ENCODE measurements around the gene PLEKHA5.

Gene PLEKHA5

GRCh38 chr12:19234171-19234704 is 104.7 kb downstream of the PLEKHA5 start:
- peak in 1 of 2 experiments; percentile 41 for DNase-seq (ENCODE audit: low read depth in 1 of 2, low spot score in 1 of 2)
- TF ChIP-seq JUND (IDR thresholded peaks at IDR 0.05; ENCODE audit: low read depth) = no peak
- in situ Hi-C loops (cut with HindIII; ENCODE audit: low pct_unique_long_range_greater_than_20kb, low sequenced_read_pairs) = no loop called here

- no peak for TF ChIP-seq JUND (IDR thresholded peaks at IDR 0.05; ENCODE audit: low read depth)
- in situ Hi-C loops (cut with HindIII; ENCODE audit: low pct_unique_long_range_greater_than_20kb, low sequenced_read_pairs) = no loop called here
Measured at GRCh38 chr12:19234981-19235871, 105.7 kb downstream of the PLEKHA5 start.

GRCh38 chr12:19236656-19237055 is 107.1 kb downstream of the PLEKHA5 start:
- in situ Hi-C loops (cut with HindIII; ENCODE audit: low pct_unique_long_range_greater_than_20kb, low sequenced_read_pairs) = no loop called here
- no peak for TF ChIP-seq JUND (IDR thresholded peaks at IDR 0.05; ENCODE audit: low read depth)

More at GRCh38 chr12:19234981-19235871, 105.7 kb downstream of the PLEKHA5 start:
- DNase-seq (ENCODE audit: low read depth in 1 of 2, low spot score in 1 of 2) = no peak

GRCh38 chr12:19238540-19238939 is 109.0 kb downstream of the PLEKHA5 start:
- in situ Hi-C loops (cut with HindIII; ENCODE audit: low pct_unique_long_range_greater_than_20kb, low sequenced_read_pairs) = no loop called here
- DNase-seq (ENCODE audit: low read depth in 1 of 2, low spot score in 1 of 2) = no peak
- no peak for TF ChIP-seq JUND (IDR thresholded peaks at IDR 0.05; ENCODE audit: low read depth)

More at GRCh38 chr12:19236656-19237055, 107.1 kb downstream of the PLEKHA5 start:
- DNase-seq (ENCODE audit: low read depth in 1 of 2, low spot score in 1 of 2) = no peak

GRCh38 chr12:19239102-19239501 is 109.6 kb downstream of the PLEKHA5 start:
- in situ Hi-C loops (cut with HindIII; ENCODE audit: low pct_unique_long_range_greater_than_20kb, low sequenced_read_pairs) = no loop called here
- DNase-seq (ENCODE audit: low read depth in 1 of 2, low spot score in 1 of 2) = no peak
- TF ChIP-seq JUND (IDR thresholded peaks at IDR 0.05; ENCODE audit: low read depth) = no peak

GRCh38 chr12:19239616-19240234 is 110.2 kb downstream of the PLEKHA5 start:
- in situ Hi-C loops (cut with HindIII; ENCODE audit: low pct_unique_long_range_greater_than_20kb, low sequenced_read_pairs) = no loop called here
- no peak for DNase-seq (ENCODE audit: low read depth in 1 of 2, low spot score in 1 of 2)
- no peak for TF ChIP-seq JUND (IDR thresholded peaks at IDR 0.05; ENCODE audit: low read depth)

- no peak for TF ChIP-seq JUND (IDR thresholded peaks at IDR 0.05; ENCODE audit: low read depth)
- in situ Hi-C loops (cut with HindIII; ENCODE audit: low pct_unique_long_range_greater_than_20kb, low sequenced_read_pairs) = no loop called here
- no peak for DNase-seq (ENCODE audit: low read depth in 1 of 2, low spot score in 1 of 2)
Measured at GRCh38 chr12:19242581-19242980, 113.0 kb downstream of the PLEKHA5 start.

- TF ChIP-seq JUND (IDR thresholded peaks at IDR 0.05; ENCODE audit: low read depth) = no peak
- in situ Hi-C loops (cut with HindIII; ENCODE audit: low pct_unique_long_range_greater_than_20kb, low sequenced_read_pairs) = no loop called here
- DNase-seq (ENCODE audit: low read depth in 1 of 2, low spot score in 1 of 2) = no peak
Measured at GRCh38 chr12:19243551-19243950, 114.0 kb downstream of the PLEKHA5 start.

- no peak for TF ChIP-seq JUND (IDR thresholded peaks at IDR 0.05; ENCODE audit: low read depth)
- in situ Hi-C loops (cut with HindIII; ENCODE audit: low pct_unique_long_range_greater_than_20kb, low sequenced_read_pairs) = no loop called here
- no peak for DNase-seq (ENCODE audit: low read depth in 1 of 2, low spot score in 1 of 2)
Measured at GRCh38 chr12:19244312-19244711, 114.8 kb downstream of the PLEKHA5 start.

GRCh38 chr12:19245106-19245505 is 115.6 kb downstream of the PLEKHA5 start:
- no peak for DNase-seq (ENCODE audit: low read depth in 1 of 2, low spot score in 1 of 2)
- in situ Hi-C loops (cut with HindIII; ENCODE audit: low pct_unique_long_range_greater_than_20kb, low sequenced_read_pairs) = no loop called here
- no peak for TF ChIP-seq JUND (IDR thresholded peaks at IDR 0.05; ENCODE audit: low read depth)

- TF ChIP-seq JUND (IDR thresholded peaks at IDR 0.05; ENCODE audit: low read depth) = no peak
- in situ Hi-C loops (cut with HindIII; ENCODE audit: low pct_unique_long_range_greater_than_20kb, low sequenced_read_pairs) = no loop called here
- DNase-seq (ENCODE audit: low read depth in 1 of 2, low spot score in 1 of 2) = no peak
Measured at GRCh38 chr12:19245666-19246065, 116.1 kb downstream of the PLEKHA5 start.

- in situ Hi-C loops (cut with HindIII; ENCODE audit: low pct_unique_long_range_greater_than_20kb, low sequenced_read_pairs) = no loop called here
- DNase-seq (ENCODE audit: low read depth in 1 of 2, low spot score in 1 of 2) = no peak
- no peak for TF ChIP-seq JUND (IDR thresholded peaks at IDR 0.05; ENCODE audit: low read depth)
Measured at GRCh38 chr12:19246933-19247332, 117.4 kb downstream of the PLEKHA5 start.

All from T47D (cell line).